Peyer's patch (tissue), 4 donors: ENCODE measurements around the gene RPL27A. TPM values are rescaled to one million over a fixed set of nuclear protein-coding genes. Genes with fewer than 3 reads are reported as not detected.

Experiments used
- DNase-seq, 3 donors: peaks; one replicate each; pipeline ENCODE4 v3.0.0-alpha.2; 2017 to 2019
- H3K27ac ChIP-seq, 4 donors: fragments of 200-600 bp; sonication (generic); one replicate each; pipeline ENCODE4 v1.5.1; 2016 to 2019
- H3K27me3 ChIP-seq, 2 donors: fragments of 200-600 bp; sonication (generic); one replicate each; pipeline ENCODE4 v1.5.1; 2019
- H3K36me3 ChIP-seq, 3 donors: fragments of 200-600 bp; sonication (generic); one replicate each; pipeline ENCODE4 v1.5.1; 2016 to 2019
- H3K4me1 ChIP-seq, 4 donors: fragments of 200-600 bp; sonication (generic); one replicate each; pipeline ENCODE4 v1.5.1; 2016 to 2019
- H3K4me3 ChIP-seq, 4 donors: fragments of 200-600 bp; sonication (generic); 1 replicate in 3 of 4; 2 replicates in 1 of 4; pipeline ENCODE4 v1.5.1; 2016 to 2019; ENCODE audit warnings: mild to moderate bottlenecking in 1 of 4
- H3K9me3 ChIP-seq, 4 donors: fragments of 200-600 bp; sonication (generic); one replicate each; pipeline ENCODE4 v1.5.1; 2016 to 2019; ENCODE audit warnings: mild to moderate bottlenecking in 1 of 4
- POLR2A ChIP-seq, 2 donors: fragments of 450-650 bp; IDR thresholded peaks; one replicate each; pipeline ENCODE4 v1.5.1; 2017; ENCODE audit warnings: antibody characterized with exemption in 2 of 2, mild to moderate bottlenecking in 2 of 2, moderate library complexity in 2 of 2
- total RNA-seq, 4 donors: library from RNA; depleted of rRNA; stranded (reverse); fragments of >200 nt; gene quantifications; one replicate each; pipeline ENCODE4 v1.1.0, GENCODE V29; 2016
- TF ChIP-seq, protein P1 (sequence below), 6 experiments: fragments of 450-650 bp in 4 of 6; fragments of 200-600 bp in 2 of 6; sonication (generic) in 1 of 6; IDR thresholded peaks; one replicate each; pipeline ENCODE4 v1.5.1; 2017 to 2019; ENCODE audit warnings: antibody characterized with exemption in 6 of 6, mild to moderate bottlenecking in 3 of 6, moderate library complexity in 1 of 6

RPL27A gene
- total RNA-seq, 4 donors from 2014 or later = 476 to 923 (median 619) TPM

DNA sequence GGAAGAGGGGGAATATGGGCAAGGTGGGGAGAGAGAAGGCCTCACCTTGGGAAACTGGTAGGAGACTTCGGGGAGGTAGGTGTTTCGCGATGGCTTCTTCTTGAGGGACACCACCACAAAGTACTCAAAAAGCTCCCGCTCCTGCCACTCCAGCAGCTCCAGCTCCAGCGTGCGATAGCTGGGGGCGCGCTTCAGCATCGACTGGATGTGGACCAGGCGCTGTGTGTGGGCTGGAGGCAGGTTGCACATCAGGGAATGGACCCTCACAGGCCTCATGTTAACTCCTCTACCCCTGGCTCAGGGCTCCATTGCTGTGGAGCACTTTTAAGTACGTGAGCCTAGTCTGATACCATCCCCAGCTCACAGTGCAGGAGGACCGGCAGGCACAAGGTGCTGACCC, 29.9 kb downstream of the RPL27A start:
- Histone ChIP-seq H3K9me3 (no peaks in the 10 kb centered on the region), H3K4me1 (peaks cover 0 to 26% (median 0%) of the 10 kb centered on the region in 4 donors), H3K36me3 (peaks cover 0 to 65% (median 0%) of the 10 kb centered on the region in 3 donors), H3K27me3 (no peaks in the 10 kb centered on the region), H3K4me3 (no peak overlapping the region), H3K27ac (no peak overlapping the region)
- no peak for DNase-seq
- TF ChIP-seq, protein P1, sequence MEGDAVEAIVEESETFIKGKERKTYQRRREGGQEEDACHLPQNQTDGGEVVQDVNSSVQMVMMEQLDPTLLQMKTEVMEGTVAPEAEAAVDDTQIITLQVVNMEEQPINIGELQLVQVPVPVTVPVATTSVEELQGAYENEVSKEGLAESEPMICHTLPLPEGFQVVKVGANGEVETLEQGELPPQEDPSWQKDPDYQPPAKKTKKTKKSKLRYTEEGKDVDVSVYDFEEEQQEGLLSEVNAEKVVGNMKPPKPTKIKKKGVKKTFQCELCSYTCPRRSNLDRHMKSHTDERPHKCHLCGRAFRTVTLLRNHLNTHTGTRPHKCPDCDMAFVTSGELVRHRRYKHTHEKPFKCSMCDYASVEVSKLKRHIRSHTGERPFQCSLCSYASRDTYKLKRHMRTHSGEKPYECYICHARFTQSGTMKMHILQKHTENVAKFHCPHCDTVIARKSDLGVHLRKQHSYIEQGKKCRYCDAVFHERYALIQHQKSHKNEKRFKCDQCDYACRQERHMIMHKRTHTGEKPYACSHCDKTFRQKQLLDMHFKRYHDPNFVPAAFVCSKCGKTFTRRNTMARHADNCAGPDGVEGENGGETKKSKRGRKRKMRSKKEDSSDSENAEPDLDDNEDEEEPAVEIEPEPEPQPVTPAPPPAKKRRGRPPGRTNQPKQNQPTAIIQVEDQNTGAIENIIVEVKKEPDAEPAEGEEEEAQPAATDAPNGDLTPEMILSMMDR (IDR thresholded peaks at IDR 0.05) = no peak
- no peak for TF ChIP-seq POLR2A (IDR thresholded peaks at IDR 0.05)

DNA sequence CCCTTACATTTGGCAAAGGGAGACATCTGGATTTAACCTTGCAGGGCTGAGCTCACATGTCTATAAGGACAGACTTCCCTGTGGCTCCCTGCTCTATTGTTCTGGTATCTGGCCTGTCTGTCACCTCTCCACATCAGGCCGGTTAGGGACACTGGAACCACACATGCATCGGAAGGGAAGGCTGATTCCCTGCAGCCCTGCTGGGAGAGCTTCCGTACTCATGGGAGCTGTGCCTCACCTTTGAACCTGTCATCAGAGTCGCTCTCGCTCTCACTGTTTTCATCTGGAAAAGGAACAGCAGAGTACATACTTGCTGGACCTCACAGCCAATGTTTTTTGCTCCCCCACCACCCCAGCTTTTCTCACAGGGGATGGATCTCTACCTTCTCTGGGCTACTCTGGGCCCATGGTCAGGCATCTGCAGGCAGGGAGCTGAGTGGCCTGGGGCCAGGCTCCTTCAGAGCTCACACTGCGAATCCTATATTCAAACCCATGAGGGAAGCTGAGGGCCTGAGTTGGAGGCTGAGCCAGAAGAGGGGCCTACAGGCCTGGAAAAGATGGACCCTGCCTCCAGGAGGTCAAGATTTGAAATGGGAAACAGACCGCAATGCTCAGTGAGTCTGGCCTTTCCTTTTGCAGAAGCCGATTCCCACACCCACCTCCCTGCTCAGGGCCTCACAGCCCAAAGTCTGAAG, 31.3 kb downstream of the RPL27A start:
- Histone ChIP-seq H3K4me3 (no peak overlapping the region), H3K27ac (peak overlapping the region in 1 of 4 donors; percentile 12), H3K36me3 (peaks cover 0 to 59% (median 0%) of the 10 kb centered on the region in 3 donors), H3K4me1 (peaks cover 0 to 38% (median 2%) of the 10 kb centered on the region in 4 donors), H3K27me3 (no peaks in the 10 kb centered on the region), H3K9me3 (no peaks in the 10 kb centered on the region)
- TF ChIP-seq POLR2A (IDR thresholded peaks at IDR 0.05) = no peak
- TF ChIP-seq, protein P1 (IDR thresholded peaks at IDR 0.05) = no peak
- no peak for DNase-seq

DNA sequence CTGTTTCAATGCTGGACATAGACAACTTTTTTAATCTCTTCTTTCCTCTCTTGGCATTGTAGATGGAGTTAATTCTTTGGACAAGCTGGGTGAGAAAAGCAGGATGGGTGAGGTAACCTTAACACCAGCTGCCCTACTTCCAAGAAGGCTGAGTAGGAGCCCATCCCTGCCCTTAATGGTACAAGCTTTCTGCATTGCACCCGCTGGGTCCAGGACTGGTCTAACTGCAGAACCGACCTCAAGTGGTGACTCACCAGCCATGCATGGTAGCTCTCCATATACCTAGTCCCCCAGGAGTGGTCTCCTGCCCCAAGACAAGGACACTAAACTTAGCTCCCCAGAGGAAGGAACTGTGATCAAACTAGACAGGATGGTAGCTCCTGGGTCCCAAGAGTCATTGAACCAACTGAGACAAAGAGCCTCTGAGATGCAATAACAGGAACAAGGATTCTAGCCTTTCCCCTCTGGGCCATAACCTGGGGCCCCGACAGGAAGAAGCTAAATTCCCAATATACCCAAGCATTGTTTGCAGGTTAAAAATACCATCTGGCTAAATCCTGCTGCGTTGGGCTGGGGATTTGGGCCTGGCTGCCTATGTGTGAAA, 32.1 kb downstream of the RPL27A start:
- Histone ChIP-seq H3K27me3 (no peaks in the 10 kb centered on the region), H3K9me3 (no peaks in the 10 kb centered on the region), H3K36me3 (peaks cover 0 to 59% (median 0%) of the 10 kb centered on the region in 3 donors), H3K4me3 (no peak overlapping the region), H3K27ac (peak overlapping the region in 2 of 4 donors; percentile 12 to 25), H3K4me1 (peaks cover 0 to 44% (median 2%) of the 10 kb centered on the region in 4 donors)
- no peak for DNase-seq
- TF ChIP-seq, protein P1 (IDR thresholded peaks at IDR 0.05) = no peak
- TF ChIP-seq POLR2A (IDR thresholded peaks at IDR 0.05) = no peak

DNA sequence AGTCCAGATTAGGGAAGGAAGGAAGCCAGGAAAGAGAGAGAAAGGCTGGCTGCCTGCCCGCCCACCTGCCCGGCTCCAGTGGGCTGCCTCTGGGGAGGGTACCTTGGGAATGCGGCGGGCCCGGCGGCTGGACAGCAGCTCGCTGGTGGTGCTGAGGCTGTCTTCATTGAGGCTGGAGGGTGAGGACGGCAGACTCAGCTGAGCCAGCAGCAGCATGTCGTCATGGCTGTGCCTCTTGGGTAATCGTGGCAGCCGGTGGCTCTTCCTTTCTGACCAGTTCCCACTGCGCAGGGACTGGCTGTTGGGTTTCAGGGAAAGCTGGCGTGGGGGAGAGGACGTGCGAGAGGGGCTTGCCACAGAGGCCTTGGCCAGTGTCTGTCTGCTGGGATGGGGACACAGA, 32.9 kb downstream of the RPL27A start:
- TF ChIP-seq, protein P1 (IDR thresholded peaks at IDR 0.05) = no peak
- TF ChIP-seq POLR2A (IDR thresholded peaks at IDR 0.05) = no peak
- no peak overlapping the region for H3K4me3 ChIP-seq
- H3K4me1 ChIP-seq = peaks cover 0 to 48% (median 4%) of the 10 kb centered on the region in 4 donors
- DNase-seq = no peak
- peak overlapping the region in 1 of 4 donors; percentile 49 for H3K27ac ChIP-seq
- H3K9me3 ChIP-seq = no peaks in the 10 kb centered on the region
- peaks cover 0 to 59% (median 0%) of the 10 kb centered on the region in 3 donors for H3K36me3 ChIP-seq
- H3K27me3 ChIP-seq = no peaks in the 10 kb centered on the region

DNA sequence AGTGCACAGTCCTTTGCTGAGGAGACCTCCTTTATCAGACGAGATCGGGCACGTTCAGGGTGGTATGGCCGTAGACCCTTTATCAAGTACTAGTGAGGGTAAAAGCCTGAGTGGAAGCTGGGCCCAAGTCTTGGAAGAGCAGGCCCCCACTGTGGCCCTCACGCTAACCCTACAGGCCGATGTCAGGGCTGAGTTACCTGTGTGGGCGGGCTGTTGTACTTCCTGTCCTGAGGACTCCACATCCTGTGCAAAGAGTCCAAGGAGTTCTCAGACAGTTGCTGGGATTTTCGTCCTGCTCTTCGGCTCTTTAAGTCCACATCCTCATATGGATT, 34.9 kb downstream of the RPL27A start:
- H3K27ac ChIP-seq = peak overlapping the region; percentile 48 to 86 (median 72)
- H3K4me1 ChIP-seq = peaks cover 0 to 68% (median 4%) of the 10 kb centered on the region in 4 donors
- H3K4me3 ChIP-seq = no peak overlapping the region
- no peaks in the 10 kb centered on the region for H3K9me3 ChIP-seq
- no peak for TF ChIP-seq POLR2A (IDR thresholded peaks at IDR 0.05)
- TF ChIP-seq, protein P1 (IDR thresholded peaks at IDR 0.05) = no peak
- no peaks in the 10 kb centered on the region for H3K27me3 ChIP-seq
- DNase-seq = no peak
- peaks cover 0 to 47% (median 0%) of the 10 kb centered on the region in 3 donors for H3K36me3 ChIP-seq
